Jurkat, Clone E6-1 (cell line): ENCODE results near the gene HOOK2.
"Not testable (repeated sequence)": the region's sequence is repeated elsewhere in the genome, so short reads cannot be mapped to it uniquely, and the experiment has no call there.

ENCODE experiments used
- DNase-seq: peaks from one replicate; pipeline ENCODE4 v3.0.0-alpha.2; 2011; ENCODE audit warnings: low read depth, low spot score
- H3K4me3 ChIP-seq: 2 replicates; pipeline ENCODE4 v1.5.1; 2011; ENCODE audit warnings: mild to moderate bottlenecking, low read length, control low read depth, moderate library complexity

Gene HOOK2

DNA sequence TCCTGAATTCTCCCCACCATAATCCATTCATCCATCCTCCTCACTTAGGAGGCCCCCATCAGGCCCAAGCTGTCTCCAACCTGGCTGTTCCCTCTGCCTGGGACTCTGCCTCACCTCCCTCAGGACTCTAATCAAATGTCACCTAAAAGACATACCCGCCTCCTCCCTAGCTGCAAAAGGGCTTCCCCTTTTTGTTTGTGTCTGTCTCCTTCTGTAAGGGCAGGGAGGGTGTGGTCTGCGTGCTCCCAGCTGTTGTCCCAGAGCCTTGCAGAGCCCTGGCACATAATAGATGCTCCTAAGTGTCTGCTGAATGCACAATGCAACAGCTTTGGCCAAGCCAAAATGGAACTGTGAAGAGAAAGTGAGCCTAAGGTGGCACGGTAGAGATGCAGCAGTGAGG, 45.3 kb downstream of the HOOK2 start:
- H3K4me3 ChIP-seq = no peak overlapping the region
- DNase-seq = no peak

DNA sequence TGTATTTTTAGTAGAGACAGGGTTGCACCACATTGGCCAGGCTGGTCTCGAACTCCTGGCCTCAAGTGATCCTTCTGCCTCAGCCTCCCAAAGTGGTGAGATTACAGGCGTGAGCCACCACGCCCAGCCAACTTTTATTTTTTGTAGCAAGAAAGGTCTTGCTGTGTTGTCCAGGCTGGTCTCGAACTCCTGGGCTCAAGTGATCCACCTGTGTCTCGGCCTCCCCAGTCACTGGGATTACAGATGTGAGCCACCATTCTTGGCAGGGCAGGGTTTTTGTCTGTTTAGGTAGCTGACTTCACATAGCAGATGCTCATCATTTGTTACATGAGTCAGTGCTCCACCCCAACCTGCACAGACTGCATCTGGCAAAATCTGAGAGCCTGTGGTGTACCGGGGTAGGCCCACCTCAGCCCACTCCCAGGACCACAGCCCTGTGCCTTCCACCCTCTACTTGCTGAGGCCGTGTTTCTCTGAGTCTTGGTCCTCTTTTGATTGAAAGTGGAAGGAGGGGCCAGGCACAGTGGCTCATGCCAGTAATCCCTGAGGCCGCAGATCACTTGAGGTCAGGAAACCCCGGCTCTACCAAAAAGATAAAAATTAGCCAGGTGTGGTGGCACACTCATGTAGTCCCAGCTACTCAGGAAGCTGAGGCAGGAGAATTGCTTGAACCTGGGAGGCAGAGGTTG, 47.5 kb downstream of the HOOK2 start:
- no peak for DNase-seq
- no peak overlapping the region for H3K4me3 ChIP-seq

DNA sequence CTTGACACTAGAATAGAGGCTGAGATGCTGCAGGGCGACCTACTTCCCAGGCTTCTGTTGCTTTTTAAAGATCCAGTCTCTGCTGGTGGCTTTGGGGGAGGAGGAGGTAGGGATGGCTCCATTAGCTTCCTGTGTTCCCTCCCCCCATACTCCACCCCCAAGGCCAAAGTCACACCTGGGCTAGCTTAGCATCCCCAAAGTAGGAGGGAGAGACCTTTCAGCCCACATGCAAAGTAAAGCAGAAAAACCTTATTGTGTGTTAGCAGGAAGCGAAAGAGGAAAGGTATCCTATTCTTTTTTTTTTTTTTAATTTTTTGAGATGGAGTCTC, 48.4 kb downstream of the HOOK2 start:
- no peak overlapping the region for H3K4me3 ChIP-seq
- DNase-seq = no peak

DNA sequence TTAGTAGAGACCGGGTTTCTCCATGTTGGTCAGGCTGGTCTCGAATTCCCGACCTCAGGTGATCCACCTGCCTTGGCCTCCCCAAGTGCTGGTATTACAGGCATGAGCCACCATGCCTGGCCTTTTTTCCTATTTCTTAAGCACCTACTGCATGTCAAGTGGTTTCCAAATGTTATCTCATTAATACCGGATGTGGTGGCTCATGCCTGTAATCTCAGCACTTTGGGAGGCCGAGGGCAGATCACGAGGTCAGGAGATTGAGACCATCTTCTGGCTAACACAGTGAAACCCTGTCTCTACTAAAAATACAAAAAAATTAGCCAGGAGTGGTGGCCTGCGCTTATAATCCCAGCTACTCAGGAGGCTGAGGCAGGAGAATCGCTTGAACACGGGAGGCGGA, 49.7 kb downstream of the HOOK2 start:
- DNase-seq, H3K4me3 ChIP-seq: not testable (repeated sequence)

DNA sequence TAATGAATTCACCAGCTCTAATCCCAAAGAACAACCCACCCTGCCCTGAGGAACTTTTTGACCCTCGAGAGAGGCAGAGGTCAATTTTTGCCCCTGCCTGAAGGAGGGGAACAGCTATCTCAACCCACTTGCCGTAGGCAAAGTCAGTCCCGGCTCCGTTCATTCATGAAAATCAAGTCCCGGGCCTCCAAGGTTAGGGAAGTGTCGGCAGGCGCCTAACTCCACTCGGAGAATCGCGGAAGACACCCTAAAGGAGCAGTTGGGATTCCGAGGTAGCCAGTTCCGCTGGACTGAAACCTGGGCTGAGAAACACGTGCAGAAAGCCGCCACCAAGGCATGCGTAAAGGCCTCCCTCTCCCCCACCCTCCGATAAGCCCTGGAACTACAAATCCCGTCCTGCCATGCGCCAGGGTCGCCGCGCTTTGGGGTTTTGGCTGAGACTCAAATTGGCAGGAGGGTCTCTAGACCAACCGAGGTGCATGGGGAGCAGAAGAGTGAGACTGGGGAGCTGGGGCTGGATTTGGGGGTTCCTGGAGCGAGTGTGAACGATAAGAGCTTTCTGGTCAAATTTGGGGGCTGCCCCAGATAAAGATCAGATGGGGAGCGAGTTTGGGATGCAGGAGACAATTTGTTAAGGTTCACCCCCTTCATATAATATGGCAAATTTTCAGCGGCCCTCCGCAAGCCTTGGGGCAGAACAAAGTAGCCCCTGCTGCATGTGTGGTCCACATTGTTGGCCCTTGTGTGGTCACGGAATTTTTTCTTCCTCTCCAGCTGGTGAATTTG, 51.5 kb downstream of the HOOK2 start, which contains the start of gene TNPO2:
Gene TNPO2, minus strand, starts transcription at position 292 of the 786 bp plus-strand sequence. CDS start 2,955 bp downstream, outside the sequence.
- peak within 1 kb of the TSS; percentile 99 for H3K4me3 ChIP-seq
- peak; percentile 83 for DNase-seq

DNA sequence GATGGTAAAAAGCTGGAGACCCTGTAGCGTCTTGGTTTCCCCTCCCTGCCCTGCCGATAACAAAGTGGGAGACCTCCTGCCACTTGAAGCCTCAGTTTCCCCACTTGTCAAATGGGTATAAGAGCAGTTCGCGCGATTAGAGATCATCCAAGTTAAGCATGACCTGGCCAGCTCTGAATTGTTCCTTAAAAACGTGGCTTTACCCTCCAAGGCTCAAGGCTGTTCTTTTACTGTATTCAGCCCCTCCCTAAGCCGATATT, 52.0 kb downstream of the HOOK2 start:
- peak overlapping the region; percentile 99 for H3K4me3 ChIP-seq
- DNase-seq = no peak

DNA sequence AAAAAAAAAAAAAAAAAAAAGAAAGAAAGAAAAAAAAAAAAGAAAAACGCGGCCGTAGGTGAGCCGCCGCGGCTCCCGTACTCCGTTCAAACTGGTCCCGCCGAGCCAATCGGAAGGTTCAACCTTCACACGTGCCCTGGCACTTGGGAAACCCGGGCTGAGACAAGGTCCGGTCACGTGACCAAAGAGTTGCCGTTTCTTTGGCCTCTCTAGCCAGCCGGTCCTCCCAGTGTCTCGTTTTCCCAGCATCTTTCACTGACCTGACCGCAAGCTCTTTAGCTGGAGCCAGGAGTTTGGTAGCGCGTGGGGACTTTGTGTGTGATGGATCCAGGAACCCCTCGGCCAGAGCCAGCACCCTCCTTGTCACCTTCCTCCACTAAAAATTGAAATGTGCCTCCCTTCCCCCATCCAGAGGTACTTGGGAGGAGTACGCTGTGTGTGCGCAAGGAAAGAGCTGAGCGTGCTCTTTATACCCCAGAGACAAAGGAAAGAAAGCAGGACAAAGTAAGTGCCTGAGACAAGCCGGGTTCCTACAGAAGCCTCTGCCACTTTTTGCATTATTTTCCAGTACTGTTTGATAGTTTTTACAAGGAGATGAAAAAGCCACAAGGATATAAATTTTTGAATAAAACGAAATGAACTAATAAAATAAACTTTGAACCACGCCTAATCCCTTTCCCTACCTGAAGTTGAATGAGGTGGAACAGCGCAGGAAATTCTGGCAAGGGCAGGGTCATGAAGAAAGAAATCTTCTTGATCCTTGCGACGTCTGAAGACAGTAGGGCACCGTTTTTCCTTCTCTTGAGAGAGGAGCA, 52.6 kb downstream of the HOOK2 start:
- peak overlapping the region; percentile 99 for H3K4me3 ChIP-seq
- peak; percentile 99 for DNase-seq

DNA sequence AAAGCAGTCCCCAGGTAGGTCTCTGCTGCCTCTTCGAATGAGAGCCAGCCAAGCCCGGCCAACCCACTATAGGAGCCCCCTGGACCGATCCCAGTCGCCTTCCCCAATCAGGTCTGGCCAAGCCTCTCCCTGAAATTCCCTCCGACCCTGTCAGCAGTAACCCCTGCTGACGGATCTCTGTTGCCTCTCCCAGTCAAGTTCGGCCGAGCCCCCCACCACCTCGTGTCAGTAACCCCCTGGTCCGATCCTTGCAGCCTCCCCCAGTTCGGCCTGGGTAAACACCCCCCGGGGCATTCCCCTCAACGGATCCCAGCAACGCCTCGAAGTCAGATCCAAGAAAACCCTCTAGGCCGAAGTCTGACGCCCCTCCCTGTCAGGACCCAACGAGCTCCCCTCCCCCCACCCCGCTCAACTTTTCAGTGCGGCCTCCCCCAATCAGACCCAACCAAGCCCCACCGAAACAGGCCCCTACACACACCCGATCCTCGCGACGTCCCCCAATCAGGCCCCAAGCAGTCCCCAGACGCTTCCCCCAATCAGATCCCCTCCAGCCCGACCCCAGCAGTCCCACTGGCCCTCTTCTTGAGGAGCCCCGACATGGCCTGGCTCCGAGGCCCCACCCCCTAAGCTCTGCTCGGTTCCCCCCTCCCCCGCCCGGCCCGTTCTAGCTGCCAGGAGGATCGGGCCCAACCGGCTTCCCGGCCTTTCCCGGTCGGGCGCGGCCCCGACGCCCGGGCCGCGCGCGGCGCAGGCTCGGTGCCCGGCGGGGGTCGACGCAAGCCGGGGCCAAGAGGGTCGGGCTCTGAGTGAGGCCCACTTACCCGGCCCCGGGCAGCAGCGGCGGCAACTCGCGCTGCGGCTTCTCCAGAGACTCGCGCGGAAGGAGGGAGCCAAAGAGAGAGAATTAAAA, 53.4 kb downstream of the HOOK2 start:
- H3K4me3 ChIP-seq = peak overlapping the region; percentile 99
- DNase-seq = peak; percentile 41

DNA sequence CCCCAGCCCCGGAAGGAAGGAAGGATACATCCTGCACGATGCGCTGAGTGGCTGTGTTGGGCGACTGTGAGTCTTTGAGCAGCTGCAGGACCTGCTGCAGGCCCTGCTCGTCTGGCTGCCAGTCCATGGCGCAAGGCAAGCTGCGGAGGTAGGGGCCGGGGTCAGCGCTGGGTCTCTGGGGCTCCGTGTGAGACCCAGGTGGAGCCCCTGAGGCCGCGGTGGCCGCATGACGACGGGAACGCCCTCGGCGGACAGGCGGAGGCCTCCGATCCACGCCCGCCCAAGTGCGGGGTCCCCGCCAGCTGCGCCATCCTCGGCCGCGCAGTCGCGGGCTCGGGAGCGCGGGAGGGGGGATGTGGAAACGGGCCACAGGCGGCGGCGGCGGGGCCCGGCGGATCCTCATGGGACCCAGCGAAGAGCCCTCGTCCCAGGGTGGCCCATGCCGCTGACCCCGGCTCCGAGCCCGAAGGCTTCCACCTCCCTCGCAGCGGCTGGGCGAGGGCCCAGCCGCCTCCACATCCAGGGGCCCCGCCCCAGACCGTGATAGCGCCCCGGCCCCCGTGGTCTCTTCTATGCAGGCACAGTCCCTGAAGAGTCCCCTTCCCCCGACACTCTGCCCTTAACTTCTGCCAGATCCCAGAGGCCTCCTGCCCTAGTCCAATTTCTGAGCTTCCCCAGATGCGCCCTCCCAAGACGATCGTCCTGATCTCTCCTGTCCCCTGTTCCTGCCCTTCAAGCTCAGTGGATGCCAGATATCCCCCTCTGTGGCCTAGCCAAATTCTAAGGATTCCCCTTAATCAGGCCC, 54.3 kb downstream of the HOOK2 start:
- DNase-seq = no peak

DNA sequence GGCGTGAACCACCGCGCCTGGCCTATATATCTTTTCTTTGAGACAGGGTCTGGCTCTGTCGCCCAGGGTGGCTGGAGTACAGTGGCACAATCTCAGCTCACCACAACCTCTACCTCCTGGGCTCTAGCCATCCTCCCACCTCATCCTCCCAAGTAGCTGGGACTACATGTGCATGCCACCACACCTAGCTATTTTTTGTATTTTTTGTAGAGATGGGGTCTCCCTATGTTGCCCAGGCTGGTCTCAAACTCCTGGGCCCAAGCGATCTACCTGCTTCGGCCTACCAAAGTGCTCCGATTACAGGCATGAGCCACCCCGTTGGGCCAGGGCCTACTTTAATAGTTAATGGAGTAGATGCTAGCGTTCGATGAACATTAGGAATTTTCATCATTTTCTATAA, 55.1 kb downstream of the HOOK2 start:
- peak overlapping the region; percentile 99 for H3K4me3 ChIP-seq
- DNase-seq = no peak

More for the DNA sequence above, 54.3 kb downstream of the HOOK2 start:
- H3K4me3 ChIP-seq = peak overlapping the region; percentile 99

DNA sequence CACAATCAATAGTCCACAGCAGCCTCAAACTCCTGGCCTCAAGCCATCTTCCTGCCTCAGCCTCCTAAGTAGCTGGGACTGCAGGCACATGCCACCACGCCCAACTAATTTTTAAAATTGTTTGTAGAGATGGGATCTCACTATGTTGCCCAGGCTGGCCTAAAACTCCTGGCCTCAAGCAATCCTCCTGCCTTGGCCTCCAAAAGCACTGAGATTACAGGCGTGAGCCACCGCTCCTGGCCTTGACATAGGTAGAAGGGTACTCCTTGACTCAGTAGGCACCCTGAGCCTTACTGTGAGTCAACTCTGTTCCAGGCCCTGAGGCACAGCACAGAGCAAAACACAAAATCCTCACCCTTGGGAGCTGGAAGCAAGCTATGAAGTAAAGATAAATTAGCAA, 59.4 kb downstream of the HOOK2 start:
- DNase-seq = no peak
- no peak overlapping the region for H3K4me3 ChIP-seq

DNA sequence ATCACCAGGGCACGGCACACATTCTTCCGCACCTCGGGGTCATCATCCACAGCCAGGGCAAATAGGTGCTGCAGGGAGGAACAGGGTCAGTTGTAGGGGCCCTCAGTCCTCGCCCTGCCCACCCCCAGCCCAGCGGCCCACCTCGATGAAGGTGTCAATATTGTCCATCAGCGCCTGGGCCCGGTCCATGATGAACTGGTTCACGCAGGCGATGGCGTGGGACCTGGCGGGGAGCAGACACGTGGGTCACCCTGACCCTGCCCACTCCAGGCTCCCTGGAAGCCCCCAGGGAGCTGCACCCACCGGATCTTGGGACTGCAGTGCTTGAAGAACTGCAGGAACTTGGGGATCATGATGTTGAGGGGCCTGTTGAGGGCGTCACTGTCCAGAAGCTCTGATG, 60.2 kb downstream of the HOOK2 start:
- no peak overlapping the region for H3K4me3 ChIP-seq
- DNase-seq = no peak

DNA sequence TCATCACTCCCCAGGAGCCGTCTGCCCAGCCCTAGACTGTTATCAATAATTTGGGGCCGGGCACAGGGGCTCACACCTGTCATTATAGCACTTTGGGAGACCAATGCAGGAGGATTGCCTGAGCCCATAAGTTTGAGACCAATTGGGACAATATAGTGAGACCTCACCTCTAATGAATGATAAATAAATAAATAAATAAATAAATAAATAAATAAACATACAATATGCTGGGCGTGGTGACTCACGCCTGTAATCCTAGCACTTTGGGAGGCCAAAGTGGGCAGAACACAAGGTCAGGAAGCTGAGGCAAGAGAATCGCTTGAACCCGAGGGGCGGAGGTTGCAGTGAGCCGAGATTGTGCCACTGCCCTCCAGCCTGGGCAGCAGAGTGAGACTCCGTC, 62.0 kb downstream of the HOOK2 start:
- not testable (repeated sequence) for H3K4me3 ChIP-seq

More for the DNA sequence above, 62.0 kb downstream of the HOOK2 start:
- DNase-seq = not testable (repeated sequence)
